HK-2 (cell line): Measurements from ENCODE around the gene GAS7.
"Not testable (repeated sequence)": the region's sequence is repeated elsewhere in the genome, so short reads cannot be mapped to it uniquely, and the experiment has no call there.

Experiments
- DNase-seq: peaks from one replicate; pipeline ENCODE4 v3.0.0-alpha.2; 2018; ENCODE audit not compliant: unreplicated experiment

GAS7 gene

DNA sequence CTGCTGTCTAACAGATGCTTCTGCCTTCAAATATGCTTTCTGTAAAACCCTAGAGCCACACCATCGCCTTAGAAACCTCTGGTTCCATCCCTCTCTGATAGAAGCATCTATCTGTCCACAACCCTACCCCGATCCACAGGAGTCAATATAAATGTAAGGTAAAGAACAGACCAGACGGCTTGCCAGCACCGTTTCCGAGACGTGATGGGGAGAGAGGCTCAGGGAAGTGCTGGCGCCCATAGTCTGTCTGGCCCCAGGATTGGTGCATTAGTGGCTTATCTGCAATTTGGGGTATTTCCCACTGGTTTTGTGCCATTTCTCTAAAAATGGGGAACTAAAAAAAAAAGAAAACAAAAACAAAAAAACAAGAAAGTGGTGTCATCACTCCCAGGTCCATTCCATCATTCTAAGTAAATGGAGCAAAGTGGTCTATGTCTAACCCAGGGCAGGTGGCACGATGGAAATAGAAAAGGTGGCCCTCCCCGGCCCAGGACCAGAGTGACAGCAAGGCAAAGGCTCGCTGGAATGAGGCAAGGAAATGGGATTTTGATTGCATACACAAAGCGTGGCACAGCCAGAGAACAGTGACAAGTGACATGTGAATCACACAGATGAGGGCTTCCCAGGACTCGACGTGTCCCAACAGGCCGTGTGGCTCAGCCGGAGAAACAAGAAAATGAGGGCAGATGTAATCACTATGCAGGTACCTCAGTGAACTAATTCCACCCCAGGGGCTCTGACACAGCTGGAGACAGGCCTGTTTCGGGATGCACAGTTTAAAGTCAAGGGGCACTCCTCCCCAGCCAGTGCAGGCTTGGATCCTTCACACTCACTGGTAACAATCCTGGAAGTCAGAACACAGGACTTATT, 125.6 kb downstream of the GAS7 start:
- DNase-seq = no peak

DNA sequence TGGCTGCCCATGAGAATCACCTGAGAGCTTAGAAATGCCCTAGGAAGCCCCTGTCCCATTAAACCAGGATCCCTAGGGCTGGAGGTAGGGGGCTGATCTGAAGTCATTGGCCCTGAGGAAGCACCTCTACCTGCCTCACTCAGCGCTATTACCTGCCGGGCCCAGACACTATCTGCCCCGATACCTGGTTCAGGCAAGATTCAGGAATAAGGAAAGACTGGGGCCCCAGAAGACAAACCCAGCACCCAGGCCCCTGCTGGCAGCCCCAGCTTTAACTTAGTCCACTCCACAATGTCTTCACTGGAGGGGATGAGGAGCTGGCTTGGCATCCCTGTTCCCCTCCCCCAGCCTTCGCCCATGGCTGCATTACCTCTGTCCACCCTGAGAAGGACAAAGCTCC, 126.3 kb downstream of the GAS7 start:
- no peak for DNase-seq

DNA sequence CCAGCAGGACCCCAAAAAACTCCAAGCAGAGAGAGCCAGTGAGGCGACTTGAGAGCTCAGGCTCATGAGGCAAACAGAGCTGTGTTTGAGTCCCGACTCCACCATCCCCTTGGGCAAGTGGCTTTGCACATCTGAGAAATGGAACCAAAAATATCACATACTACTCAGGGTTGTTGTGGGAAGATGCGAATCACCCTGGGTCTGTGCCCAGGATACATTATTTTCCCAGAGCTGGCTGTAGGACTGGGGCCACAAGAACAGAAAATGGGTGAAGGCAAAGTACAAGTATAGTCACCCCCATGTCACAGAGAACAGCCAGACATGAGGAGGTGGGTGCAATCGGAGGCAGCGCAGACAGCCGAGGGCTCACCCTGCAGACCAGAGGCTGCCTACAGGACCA, 127.3 kb downstream of the GAS7 start:
- DNase-seq = no peak

DNA sequence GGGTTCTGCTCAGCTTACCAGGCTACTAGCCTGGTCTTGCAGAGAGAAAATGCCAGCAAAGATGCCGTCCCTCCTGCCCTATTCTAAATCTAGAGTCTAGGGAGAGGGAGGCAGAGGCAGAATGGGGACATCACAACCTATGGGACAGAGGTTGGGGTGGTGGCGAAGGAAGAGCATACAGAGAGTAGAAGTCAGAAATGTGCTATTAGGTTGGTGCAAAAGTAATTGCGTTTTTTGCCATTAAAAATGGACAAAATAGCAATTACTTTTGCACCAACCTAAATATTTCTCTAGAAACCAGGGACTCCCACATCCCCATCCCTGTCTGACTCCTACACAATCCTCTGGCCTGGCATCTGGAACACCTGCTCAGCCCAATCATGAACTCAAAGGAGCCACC, 127.7 kb downstream of the GAS7 start:
- no peak for DNase-seq

DNA sequence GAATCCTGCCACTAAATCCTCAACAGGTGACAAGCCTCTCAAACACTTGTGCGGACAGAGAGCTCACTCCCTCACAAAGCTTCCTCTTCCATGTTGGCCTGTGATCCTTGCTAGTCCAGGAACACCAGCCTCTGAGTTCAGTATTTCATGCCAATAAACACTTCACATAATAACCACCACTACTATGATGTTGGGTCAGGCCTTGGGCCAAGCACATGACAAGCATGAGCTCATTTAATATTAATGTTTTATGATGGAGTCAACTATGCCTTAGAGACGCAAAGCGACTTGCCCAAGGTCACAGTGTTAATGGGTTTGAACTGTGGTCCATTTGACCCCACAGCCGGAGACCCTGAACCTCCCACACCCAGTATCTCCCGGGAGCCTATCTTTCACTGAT, 129.1 kb downstream of the GAS7 start:
- DNase-seq = no peak

DNA sequence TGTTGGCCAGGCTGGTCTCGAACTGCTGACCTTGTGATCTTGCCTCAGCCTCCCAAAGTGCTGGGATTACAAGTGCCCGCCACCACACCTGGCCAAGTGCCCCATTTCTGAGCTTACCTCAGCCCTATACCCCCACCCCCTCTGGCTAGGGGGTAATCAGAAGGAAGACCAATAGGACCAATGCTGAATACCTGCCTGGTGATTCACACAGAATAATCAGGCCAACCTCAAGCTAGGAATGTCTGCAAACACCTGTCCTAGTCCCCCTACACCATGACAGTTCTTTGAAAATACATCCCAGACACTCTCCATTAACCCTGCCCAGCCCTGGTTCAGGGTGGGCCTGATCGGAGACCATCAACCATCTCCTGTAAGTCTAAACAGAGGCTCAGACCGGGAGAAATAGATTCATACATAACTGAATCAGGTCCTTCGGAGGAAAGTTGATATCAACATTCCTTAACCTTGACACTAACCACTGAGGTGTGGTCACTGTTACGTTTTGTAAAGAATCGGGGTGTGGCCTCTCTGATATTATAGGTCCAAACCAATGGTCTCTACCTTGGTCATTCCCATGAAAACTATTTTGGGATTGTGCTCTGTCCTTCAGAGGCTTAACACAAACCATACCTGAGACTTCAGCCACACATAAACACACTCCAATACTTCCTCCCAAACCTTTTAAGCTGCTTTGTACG, 130.8 kb downstream of the GAS7 start:
- DNase-seq = no peak

DNA sequence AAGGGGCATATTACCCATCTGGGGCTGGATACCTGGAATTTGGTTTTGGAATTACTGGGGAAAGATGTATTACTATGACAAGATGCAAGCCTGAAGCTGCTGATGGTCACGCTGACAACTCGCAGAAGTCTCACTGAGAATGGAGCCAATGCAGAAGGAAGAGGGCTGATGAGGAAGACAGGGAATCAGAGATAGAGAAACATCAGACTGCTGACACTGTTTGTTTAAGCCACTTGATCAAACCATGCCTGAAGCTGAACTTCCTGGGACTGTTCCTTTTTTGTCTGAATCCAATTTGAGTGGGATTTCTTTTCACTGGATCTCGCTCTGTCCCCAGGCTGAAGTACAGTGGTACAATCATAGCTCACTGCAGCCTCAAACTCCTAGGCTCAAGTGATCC, 133.9 kb downstream of the GAS7 start:
- no peak for DNase-seq

DNA sequence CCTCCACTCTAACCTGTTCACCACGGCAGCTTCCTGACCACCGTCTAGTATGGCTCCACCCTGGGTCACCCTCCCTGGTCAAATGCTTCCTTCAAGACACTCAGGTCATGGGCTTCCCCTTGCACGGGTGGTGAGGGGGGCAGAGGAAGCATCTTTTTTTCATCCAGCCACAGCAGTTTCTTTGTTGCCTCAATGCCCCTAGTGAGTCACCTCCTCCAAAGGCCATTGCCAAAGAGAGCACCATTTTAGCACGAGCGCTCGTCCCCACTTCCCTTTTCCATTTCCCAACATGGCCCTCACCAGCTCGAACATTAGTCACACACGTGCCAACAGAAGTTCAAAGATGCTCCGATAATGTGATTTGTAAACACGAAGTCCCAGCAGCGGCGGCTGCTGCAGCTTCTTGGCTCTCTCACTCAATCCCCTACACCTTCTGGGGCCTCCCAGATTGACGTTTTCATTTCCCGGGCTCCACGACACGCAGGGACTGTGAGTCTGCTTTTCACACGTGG, 134.6 kb downstream of the GAS7 start:
- DNase-seq = no peak

DNA sequence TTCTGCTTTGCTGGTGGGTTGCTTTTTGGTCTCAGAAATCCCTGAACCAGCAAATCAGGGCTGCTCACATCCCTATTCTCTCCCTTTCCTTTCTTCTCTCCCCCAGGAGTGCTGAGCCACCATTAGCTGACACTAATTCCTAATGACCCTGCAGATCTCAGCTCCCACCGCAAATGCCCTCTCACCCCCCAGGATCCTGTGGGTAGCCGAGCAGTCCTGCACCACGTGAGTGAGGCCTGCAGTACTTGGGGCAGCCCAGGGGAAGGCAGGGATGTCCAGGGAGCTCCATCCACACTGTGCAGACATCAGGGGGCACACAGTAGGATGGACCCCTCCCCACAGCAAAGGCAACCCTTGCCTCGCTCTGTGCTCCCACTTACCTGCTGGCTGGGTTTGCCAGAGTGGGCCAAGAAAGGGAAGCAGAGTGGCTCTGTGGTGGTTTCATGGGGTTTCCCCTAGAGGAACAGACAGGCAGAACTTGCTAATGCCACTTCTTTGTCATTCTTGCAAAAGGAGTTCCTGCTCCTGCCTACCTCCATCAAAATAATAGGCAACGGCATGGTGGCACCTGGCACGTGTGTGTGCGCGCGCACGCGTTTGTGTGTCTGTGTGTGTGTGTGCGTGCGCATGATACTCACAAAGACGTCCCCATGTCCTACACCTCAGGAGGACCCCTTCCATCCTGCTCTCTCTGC, 135.6 kb downstream of the GAS7 start:
- DNase-seq = no peak

DNA sequence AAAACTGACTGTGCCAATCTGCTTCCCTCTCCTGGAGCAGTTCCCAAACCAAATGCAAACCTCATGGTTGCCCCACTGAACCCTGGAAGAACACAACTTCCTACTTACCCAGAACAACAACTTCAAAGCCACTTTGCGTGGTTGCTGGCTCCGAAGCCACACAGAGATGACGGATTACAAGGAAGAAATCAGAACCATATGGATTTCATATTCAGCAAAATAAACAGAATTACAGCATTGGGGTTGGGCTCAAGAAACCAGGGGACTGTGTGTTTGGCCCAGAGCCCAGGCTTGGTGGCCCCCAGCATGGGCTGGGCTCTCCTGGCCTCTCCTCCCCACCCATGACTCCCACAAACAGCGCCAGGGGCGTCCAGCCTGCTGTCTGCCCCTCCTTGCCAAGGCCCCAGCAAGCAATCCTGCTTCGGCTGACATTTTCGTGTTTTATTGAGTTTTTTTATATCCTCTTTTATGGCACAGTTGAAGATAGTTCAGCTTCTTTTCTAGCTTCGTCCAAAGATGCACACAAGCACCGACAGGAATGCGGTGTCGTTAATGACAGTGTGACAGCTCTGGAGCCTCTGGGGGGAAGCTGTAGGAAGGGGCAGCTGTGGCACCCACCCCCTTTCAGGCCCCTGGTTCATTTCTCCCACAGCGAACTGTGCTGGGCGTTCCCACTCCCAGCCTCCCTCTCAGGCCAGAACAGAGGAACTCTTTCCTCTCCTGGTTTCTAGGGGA, 137.1 kb downstream of the GAS7 start:
- DNase-seq = no peak

DNA sequence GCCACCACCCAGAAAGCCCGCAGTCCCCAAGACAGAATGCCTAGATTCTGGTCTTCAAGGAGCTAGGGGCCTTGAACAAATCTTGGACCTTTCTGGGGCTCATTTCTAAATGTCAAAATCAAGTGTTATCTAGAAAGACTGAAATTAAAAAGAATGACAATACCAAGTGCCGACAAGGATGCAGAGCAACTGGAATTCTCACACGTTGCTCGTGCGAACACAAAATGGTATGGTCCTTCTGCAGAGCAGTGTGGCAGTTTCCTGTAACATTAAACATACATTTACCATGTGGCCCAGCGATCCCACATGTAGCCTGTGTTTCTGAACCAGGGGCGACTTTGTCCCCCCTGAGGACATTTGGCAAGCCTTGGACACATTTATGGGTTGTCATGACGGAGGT, 137.9 kb downstream of the GAS7 start:
- DNase-seq = no peak

DNA sequence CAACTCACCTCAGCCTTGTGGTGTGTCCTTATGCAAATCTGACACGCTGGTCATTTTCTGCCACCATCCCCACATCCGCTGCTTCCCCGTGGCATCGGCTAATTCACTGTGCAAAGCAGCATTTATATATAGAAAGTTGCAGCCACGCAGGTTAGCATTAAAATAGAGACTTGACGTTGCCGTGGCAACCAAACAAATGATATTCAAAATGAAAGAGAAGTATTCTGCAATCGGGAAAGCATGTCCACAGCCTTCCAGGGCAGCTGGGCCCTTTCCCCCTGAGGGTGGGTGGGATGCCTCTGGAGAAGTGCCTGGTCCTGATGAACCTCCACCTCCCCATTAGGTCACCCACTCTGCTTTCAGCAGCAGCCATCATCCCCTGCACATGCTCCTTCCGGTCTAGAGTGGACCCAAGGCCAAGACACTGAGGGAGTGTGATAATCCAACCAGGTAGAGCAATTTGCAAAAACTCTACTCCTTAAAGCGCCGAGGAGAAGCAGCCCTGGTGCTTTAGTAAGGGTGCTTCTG, 138.7 kb downstream of the GAS7 start:
- no peak for DNase-seq

DNA sequence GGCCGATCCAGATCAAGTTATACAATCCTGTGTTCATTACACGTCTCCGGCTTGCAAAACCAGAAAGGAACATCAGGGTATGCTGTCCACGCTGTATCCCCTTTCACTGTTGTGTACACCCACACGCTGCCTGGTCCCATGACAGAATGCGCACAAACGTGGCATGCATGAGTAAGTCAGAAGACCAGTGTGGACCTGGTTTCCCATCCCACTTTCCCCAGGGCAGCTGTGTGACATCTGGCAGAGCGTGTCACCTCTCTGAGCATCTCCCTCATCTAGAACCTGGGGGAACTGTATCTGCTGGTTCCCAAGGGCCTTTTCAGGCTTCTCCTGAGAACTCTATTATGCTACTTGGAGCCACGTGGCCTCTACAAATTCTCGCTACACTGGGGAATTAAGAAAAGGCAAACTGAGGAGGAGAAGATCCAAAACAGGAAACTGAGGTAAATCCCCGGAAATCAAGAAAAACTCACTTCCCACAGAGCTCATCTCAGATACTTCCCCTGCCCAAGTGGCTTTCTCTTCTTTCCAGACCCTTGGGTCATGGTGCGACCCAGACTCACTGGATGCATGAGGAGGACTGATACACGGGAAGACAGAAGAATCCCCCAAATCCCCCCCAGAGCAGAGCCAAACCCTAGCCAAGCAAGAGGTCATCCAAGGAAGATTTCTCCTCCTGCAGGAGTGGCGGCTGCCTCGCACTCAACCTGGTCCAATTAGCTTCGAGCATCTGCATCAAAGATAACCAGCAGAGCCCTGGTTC, 139.3 kb downstream of the GAS7 start:
- DNase-seq = no peak

DNA sequence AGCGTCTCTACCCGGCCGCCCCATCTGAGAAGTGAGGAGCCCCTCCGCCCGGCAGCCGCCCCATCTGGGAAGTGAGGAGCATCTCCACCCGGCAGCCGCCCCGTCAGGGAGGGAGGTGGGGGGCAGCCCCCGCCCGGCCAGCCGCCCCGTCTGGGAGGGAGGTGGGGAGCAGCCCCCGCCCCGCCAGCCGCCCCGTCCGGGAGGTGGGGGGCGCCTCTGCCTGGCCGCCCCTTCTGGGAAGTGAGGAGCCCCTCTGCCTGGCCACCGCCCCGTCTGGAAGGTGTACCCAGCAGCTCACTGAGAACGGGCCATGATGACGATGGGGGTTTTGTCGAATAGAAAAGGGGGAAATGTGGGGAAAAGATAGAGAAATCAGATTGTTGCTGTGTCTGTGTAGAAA, 140.9 kb downstream of the GAS7 start:
- DNase-seq = not testable (repeated sequence)

DNA sequence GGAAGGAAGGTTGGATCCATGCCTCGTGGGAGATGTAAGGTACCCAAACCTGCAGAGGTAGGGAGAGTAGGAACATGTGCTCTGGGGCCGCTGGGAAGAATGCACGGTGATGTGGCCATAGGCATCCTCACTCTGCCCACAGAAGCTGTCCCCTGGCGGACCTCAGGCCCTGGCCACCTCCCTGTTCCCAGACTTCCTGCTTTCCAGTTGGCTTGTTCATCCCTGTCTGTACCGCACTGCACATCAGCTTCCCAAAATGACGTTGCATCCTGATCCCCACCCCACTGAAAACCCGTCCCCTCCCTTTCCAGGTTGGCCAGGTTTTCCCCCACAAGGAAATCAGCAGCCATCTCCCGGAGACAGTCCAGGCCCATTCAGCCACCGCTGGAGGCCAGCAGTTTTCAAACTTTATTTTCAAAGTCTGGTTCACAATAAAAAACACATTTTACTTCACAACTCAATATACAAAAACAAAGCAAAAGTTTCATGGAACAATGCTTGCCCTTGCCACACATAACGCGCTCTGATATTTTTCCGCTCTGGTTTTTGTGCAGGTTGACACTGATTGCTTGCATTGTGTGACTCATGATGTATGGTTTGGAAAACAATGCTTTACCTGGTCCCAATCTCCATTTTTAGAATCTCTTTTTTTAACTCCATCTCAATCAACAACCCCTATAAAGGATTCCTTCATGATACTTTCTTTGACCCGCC, 143.0 kb downstream of the GAS7 start:
- DNase-seq = no peak

DNA sequence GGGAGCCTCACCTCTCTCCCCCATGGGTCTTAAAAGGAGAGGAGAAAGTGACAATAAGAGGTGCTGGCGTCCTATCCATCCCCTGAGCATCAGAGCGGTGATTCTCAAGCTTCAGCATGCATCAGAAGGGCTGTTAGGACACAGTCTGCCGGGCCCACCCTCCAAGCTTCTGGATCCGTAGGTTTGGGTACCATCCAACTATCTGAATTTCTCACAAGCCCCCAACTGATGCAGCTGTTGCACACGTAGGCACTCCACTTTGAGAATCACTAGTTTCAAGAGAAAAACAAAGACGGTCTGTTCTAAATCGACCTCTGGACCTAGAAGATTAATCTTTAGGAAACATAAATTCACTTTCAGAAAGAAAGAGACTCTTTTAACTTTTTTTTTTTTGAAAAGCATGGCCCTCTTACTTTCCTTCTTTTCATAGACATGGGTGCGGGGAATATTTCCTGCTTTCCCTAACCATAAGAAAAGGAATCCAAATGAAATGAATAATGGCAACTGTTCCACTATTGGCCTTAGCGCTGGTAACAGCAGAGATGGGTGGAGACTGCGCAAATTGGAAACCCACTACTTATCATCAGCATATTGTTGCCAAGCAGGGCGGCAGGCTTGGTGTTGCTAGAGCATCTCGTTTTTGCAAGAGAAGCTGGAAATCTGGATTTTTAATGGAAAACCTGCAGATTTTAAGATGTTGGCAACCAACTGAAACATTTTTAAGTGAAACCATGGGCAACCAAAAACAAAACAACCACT, 144.4 kb downstream of the GAS7 start:
- no peak for DNase-seq

DNA sequence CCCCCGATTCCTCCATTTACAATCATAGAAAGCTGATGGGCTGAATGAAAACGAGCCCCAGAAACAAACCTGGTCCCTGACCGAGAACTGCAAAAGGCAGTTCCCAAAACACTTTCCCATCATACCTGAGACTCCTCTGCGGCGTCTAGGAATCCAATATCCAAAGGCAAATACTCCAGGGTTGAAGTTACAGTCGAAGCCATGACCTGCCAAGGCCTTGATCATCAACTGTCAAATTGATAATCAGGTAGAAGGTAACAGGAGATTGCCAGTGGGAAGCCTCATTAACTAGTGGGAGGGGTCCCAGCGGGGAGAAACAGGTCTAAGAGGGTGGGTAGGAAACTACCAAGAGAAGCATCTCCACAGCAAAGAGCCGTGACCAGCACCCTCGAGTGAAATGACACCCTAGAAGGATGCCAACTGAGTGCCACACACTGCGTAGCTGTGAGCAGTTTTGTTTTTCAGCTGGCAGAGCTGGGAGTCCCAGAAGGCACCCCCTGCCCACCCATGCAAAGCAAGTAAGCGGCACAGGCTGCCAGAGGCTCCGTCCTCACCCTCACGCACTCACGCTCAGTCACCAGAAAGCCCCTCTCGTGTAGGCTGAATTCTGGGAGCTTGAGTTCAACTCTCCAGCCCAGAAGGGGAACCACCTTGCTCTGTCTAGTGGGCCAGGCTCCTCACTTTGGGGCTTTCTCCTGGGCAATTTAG, 146.1 kb downstream of the GAS7 start:
- DNase-seq = no peak

DNA sequence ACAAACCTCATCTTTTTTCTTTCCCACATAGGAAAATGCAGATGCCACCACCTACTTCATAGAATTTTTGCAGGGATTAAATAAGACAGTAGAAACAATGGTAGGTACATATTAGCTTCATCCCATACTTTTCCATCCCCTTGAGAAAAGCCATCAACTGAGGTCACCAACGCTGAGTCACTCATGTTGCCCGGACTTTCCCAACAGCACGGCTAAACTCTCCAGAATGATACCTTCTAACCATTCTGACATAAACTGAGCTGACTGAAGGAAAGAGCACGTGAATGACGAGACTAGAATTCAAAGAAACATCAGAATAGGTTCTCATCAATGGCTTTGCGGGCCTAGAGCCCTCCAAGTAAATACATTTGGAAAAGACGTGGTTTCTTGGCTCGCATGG, 147.3 kb downstream of the GAS7 start:
- no peak for DNase-seq

DNA sequence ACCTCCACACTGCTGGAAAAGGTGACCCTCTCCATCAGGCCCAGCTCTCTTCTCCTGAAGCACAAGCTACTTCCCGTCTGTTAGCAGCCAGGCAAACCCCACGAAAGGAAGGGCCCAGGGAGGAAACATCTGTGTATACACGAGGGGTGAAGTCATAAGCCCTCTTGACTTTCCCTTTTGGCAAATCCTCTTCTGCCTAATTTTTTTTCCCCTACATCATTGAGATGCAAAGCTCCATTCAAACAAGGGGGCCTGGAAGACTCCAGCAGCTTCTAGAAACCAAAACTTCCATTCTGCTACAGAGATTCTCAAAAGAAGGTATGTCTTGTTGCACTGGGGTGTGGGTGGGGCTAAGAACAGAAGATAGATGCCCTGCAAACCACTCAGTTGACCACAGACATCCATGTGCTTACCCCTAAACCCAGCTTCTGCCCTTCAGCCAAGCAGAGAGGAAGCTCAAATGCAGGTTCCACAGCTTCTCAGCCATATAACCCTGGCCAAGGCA, 147.8 kb downstream of the GAS7 start:
- no peak for DNase-seq
